ENCODE results near the gene FAXDC2.

- no peak for TF ChIP-seq CTCF (IDR thresholded peaks at IDR 0.05; ENCODE audit: insufficient read depth, low read depth, low read length)
- TF ChIP-seq EZH2 (IDR thresholded peaks at IDR 0.05; ENCODE audit: insufficient read depth, low read length), result no peak
Observed at GRCh38 chr5:154851351-154851750, 948 bp upstream of the FAXDC2 start.
